Measurements from ENCODE around the gene TIGD1. TPM values are rescaled to one million over a fixed set of nuclear protein-coding genes. Genes with fewer than 3 reads are reported as not detected.

Gene TIGD1
- total and polyA plus RNA-seq, 3 donors from 2014 or later: 6.8 to 9.4 (median 9.2) TPM

DNA sequence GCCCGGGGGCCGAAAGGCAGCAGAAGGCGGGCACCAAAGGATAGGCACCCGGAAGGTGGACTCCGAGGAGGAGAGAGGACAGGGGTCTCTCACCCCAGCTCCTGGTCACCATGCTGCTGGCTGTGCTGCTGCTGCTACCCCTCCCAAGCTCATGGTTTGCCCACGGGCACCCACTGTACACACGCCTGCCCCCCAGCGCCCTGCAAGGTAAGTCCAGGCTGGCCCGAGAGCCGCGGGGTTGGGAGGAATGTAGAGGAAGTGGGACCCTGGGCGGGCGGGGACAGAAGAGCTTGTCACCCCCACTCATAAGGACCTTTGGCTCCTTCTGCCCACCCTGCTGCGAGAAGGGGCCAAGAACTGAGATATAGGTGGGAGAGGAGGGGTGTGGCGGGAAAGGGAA, 29.9 kb downstream of the TIGD1 start:
- H3K4me3 ChIP-seq: no peak overlapping the region
- DNase-seq: no peak
- H3K9me3 ChIP-seq: no peaks in the 10 kb centered on the region
- WGBS, 2 donors: 70 to 82% methylated on average over 15 of the region's 15 CpGs
- intact Hi-C loops (cut with DNase I; ENCODE audit: low total_unique reads): no loop called here
- TF ChIP-seq, protein P1, sequence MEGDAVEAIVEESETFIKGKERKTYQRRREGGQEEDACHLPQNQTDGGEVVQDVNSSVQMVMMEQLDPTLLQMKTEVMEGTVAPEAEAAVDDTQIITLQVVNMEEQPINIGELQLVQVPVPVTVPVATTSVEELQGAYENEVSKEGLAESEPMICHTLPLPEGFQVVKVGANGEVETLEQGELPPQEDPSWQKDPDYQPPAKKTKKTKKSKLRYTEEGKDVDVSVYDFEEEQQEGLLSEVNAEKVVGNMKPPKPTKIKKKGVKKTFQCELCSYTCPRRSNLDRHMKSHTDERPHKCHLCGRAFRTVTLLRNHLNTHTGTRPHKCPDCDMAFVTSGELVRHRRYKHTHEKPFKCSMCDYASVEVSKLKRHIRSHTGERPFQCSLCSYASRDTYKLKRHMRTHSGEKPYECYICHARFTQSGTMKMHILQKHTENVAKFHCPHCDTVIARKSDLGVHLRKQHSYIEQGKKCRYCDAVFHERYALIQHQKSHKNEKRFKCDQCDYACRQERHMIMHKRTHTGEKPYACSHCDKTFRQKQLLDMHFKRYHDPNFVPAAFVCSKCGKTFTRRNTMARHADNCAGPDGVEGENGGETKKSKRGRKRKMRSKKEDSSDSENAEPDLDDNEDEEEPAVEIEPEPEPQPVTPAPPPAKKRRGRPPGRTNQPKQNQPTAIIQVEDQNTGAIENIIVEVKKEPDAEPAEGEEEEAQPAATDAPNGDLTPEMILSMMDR (IDR thresholded peaks at IDR 0.05): no peak
- TF ChIP-seq POLR2A (IDR thresholded peaks at IDR 0.05): no peak
- peaks cover 7% of the 10 kb centered on the region for H3K4me1 ChIP-seq
- no peaks in the 10 kb centered on the region for H3K27me3 ChIP-seq
- H3K36me3 ChIP-seq (ENCODE audit: low read depth, missing control alignments): no peaks in the 10 kb centered on the region
- no peak overlapping the region for H3K27ac ChIP-seq

GRCh38 chr2:232519581-232520438, 30.5 kb downstream of the TIGD1 start, which contains the start of gene PRSS56:
TSS of gene PRSS56 (plus strand) at chr2:232520388. CDS start at chr2:232520599, 211 bp downstream.
- TF ChIP-seq POLR2A (IDR thresholded peaks at IDR 0.05): no peak
- TF ChIP-seq, protein P1 (IDR thresholded peaks at IDR 0.05): no peak
- H3K9me3 ChIP-seq: no peaks in the 10 kb centered on the region
- no peak within 1 kb of the TSS for H3K4me3 ChIP-seq
- no peaks in the 10 kb centered on the region for H3K27me3 ChIP-seq
- no peak for DNase-seq
- H3K27ac ChIP-seq: no peak within 1 kb of the TSS
- H3K36me3 ChIP-seq (ENCODE audit: low read depth, missing control alignments): no peaks in the 10 kb centered on the region
- H3K4me1 ChIP-seq: peaks cover 4% of the 10 kb centered on the region
- intact Hi-C loops (cut with DNase I; ENCODE audit: low total_unique reads): loop anchor here (10.0 kb wide), 1 partner anchor 615 kb away; no protein-coding TSS in a partner anchor
- 85 to 90% methylated on average over 11 to 18 of the region's 19 CpGs for WGBS, 2 donors

GRCh38 chr2:232518844-232519243, 31.5 kb downstream of the TIGD1 start:
- DNase-seq: no peak
- intact Hi-C loops (cut with DNase I; ENCODE audit: low total_unique reads): loop anchor here (10.0 kb wide), 1 partner anchor 614 kb away; no protein-coding TSS in a partner anchor
- TF ChIP-seq, protein P1 (IDR thresholded peaks at IDR 0.05): no peak
- no peak for TF ChIP-seq POLR2A (IDR thresholded peaks at IDR 0.05)
- no peaks in the 10 kb centered on the region for H3K36me3 ChIP-seq (ENCODE audit: low read depth, missing control alignments)
- H3K4me1 ChIP-seq: no peaks in the 10 kb centered on the region
- no peak overlapping the region for H3K27ac ChIP-seq
- no peaks in the 10 kb centered on the region for H3K27me3 ChIP-seq
- no peaks in the 10 kb centered on the region for H3K9me3 ChIP-seq
- no peak overlapping the region for H3K4me3 ChIP-seq
- 87 to 89% methylated on average over 3 to 6 of the region's 6 CpGs for whole genome bisulfite sequencing, 2 donors

GRCh38 chr2:232516551-232516950, 33.8 kb downstream of the TIGD1 start:
- H3K4me3 ChIP-seq: no peak overlapping the region
- no peaks in the 10 kb centered on the region for H3K36me3 ChIP-seq (ENCODE audit: low read depth, missing control alignments)
- no peaks in the 10 kb centered on the region for H3K27me3 ChIP-seq
- TF ChIP-seq, protein P1 (IDR thresholded peaks at IDR 0.05): no peak
- no peak for TF ChIP-seq POLR2A (IDR thresholded peaks at IDR 0.05)
- H3K27ac ChIP-seq: no peak overlapping the region
- intact Hi-C loops (cut with DNase I; ENCODE audit: low total_unique reads): loop anchor here (10.0 kb wide), 1 partner anchor 612 kb away; no protein-coding TSS in a partner anchor
- no peak for DNase-seq
- H3K9me3 ChIP-seq: no peaks in the 10 kb centered on the region
- whole genome bisulfite sequencing, 2 donors: 87 to 91% methylated on average over 3 of the region's 3 CpGs
- H3K4me1 ChIP-seq: no peaks in the 10 kb centered on the region
